Liver (tissue), 9 donors: Measurements from ENCODE around the gene KCTD3. TPM values are rescaled to one million over a fixed set of nuclear protein-coding genes. Genes with fewer than 3 reads are reported as not detected.

Experiments used
- DNase-seq: peaks from one replicate; pipeline ENCODE4 v3.0.0-alpha.2; 2017; ENCODE audit warnings: low spot score
- H3K27ac ChIP-seq, 2 donors: one replicate each; pipeline ENCODE4 v1.7.0; 2013; ENCODE audit warnings: inconsistent platforms in 2 of 2, low read length in 2 of 2, control low read depth in 1 of 2, low read depth in 1 of 2, mild to moderate bottlenecking in 1 of 2
- H3K27me3 ChIP-seq, 4 donors: one replicate each; pipeline versions ENCODE4 v1.6.1 to v1.7.0; 2013; ENCODE audit warnings: low read length in 3 of 4, inconsistent platforms in 1 of 4, mild to moderate bottlenecking in 1 of 4, moderate library complexity in 1 of 4; ENCODE audit not compliant: control insufficient read depth in 4 of 4, insufficient read depth in 4 of 4
- H3K36me3 ChIP-seq, 4 donors: one replicate each; pipeline versions ENCODE4 v1.6.1 to v1.7.0; 2013; ENCODE audit warnings: low read length in 3 of 4, mild to moderate bottlenecking in 3 of 4, low read depth in 1 of 4, moderate library complexity in 1 of 4; ENCODE audit not compliant: control insufficient read depth in 4 of 4, insufficient read depth in 3 of 4
- H3K4me1 ChIP-seq, 4 donors: one replicate each; pipeline versions ENCODE4 v1.6.1 to v1.7.0; 2013; ENCODE audit warnings: low read length in 3 of 4, mild to moderate bottlenecking in 3 of 4, moderate library complexity in 1 of 4; ENCODE audit not compliant: control insufficient read depth in 4 of 4, insufficient read depth in 4 of 4
- H3K4me3 ChIP-seq, 3 donors: one replicate each; pipeline versions ENCODE4 v1.6.1 to v1.7.0; 2013; ENCODE audit warnings: low read length in 3 of 3, control low read depth in 1 of 3, low read depth in 1 of 3, mild to moderate bottlenecking in 1 of 3
- H3K9ac ChIP-seq, 2 donors: one replicate each; pipeline ENCODE4 v1.7.0; 2013; ENCODE audit warnings: low read length in 2 of 2, mild to moderate bottlenecking in 2 of 2, moderate library complexity in 2 of 2, control low read depth in 1 of 2, low read depth in 1 of 2
- H3K9me3 ChIP-seq, 4 donors: one replicate each; pipeline versions ENCODE4 v1.6.1 to v1.7.0; 2013; ENCODE audit warnings: low read length in 3 of 4; ENCODE audit not compliant: control insufficient read depth in 4 of 4
- EGR1 ChIP-seq, 2 donors: IDR thresholded peaks; 2 replicates each; pipeline ENCODE4 v1.6.1; 2016 to 2018; ENCODE audit warnings: antibody characterized with exemption in 2 of 2, low read depth in 2 of 2
- FOXA1 ChIP-seq: IDR thresholded peaks from 2 replicates; pipeline ENCODE4 v1.6.1; 2016; ENCODE audit warnings: antibody characterized with exemption
- GABPA ChIP-seq, 2 donors: IDR thresholded peaks in 1 of 2; conservative IDR thresholded peaks in 1 of 2; 2 replicates each; pipeline ENCODE4 v1.6.1; 2016; ENCODE audit warnings: antibody characterized with exemption in 2 of 2, mild to moderate bottlenecking in 1 of 2, moderate library complexity in 1 of 2
- HNF4A ChIP-seq, 2 donors: conservative IDR thresholded peaks; 2 replicates each; pipeline ENCODE4 v1.6.1; 2016; ENCODE audit warnings: antibody characterized with exemption in 2 of 2, mild to moderate bottlenecking in 2 of 2
- HNF4G ChIP-seq: IDR thresholded peaks from 2 replicates; pipeline ENCODE4 v1.6.1; 2016; ENCODE audit warnings: antibody characterized with exemption
- JUND ChIP-seq, 2 donors: IDR thresholded peaks; 2 replicates each; pipeline ENCODE4 v1.6.1; 2016; ENCODE audit warnings: antibody characterized with exemption in 2 of 2
- RAD21 ChIP-seq, 2 donors: IDR thresholded peaks; 2 replicates each; pipeline ENCODE4 v1.6.1; 2016; ENCODE audit warnings: antibody characterized with exemption in 2 of 2, mild to moderate bottlenecking in 2 of 2
- RXRA ChIP-seq, 2 donors: IDR thresholded peaks; 2 replicates each; pipeline ENCODE4 v1.6.1; 2017 to 2018; ENCODE audit warnings: antibody characterized with exemption in 2 of 2, mild to moderate bottlenecking in 1 of 2
- SP1 ChIP-seq: IDR thresholded peaks from 2 replicates; pipeline ENCODE4 v1.6.1; 2018; ENCODE audit warnings: antibody characterized with exemption, mild to moderate bottlenecking
- TAF1 ChIP-seq: conservative IDR thresholded peaks from 2 replicates; pipeline ENCODE4 v1.6.1; 2016; ENCODE audit warnings: antibody characterized with exemption, mild to moderate bottlenecking
- YY1 ChIP-seq: IDR thresholded peaks from 2 replicates; pipeline ENCODE4 v1.6.1; 2016; ENCODE audit warnings: antibody characterized with exemption, mild to moderate bottlenecking
- WGBS: extraction: QIAGEN DNeasy Blood & Tissue Kit; methylation state at CpG from one replicate; pipeline ENCODE4 v1.1.7; 2013; 5-methylcytosine and 5-hydroxymethylcytosine counted together
- polyA plus RNA-seq, 2 donors: library from polyadenylated mRNA; stranded (reverse) in 1 of 2; unstranded in 1 of 2; fragments of 200-250 nt in 1 of 2; fragments of >200 nt in 1 of 2; fragmentation: Nextera tagmentation in 1 of 2; extraction: Ambion mirVana in 1 of 2; gene quantifications; one replicate each; pipeline versions ENCODE4 v1.2.1 to v1.2.3, GENCODE V29; 2013 to 2015
- total RNA-seq, 2 donors: library from RNA; depleted of rRNA; stranded (reverse); fragments of >200 nt; gene quantifications; one replicate each; pipeline ENCODE4 v1.2.3, GENCODE V29; 2014
- TF ChIP-seq, protein P1 (sequence below): IDR thresholded peaks from 2 replicates; pipeline ENCODE4 v1.6.1; 2016; ENCODE audit warnings: antibody characterized with exemption
- TF ChIP-seq, protein P2 (sequence below): IDR thresholded peaks from 2 replicates; pipeline ENCODE4 v1.6.1; 2016; ENCODE audit warnings: antibody characterized with exemption
- TF ChIP-seq, protein P3 (sequence below): IDR thresholded peaks from 2 replicates; pipeline ENCODE4 v1.6.1; 2016; ENCODE audit warnings: antibody characterized with exemption
- TF ChIP-seq, protein P4 (sequence below): fragments of 150-350 bp; IDR thresholded peaks from 2 replicates; pipeline ENCODE4 v1.5.1; 2017; ENCODE audit warnings: improper control_type of control experiment, low read depth, low read length; ENCODE audit not compliant: missing input control
- TF ChIP-seq, protein P5 (sequence below): IDR thresholded peaks from 2 replicates; pipeline ENCODE4 v1.6.1; 2016; ENCODE audit warnings: antibody characterized with exemption, mild to moderate bottlenecking
- donor health status: healthy.
- donor health status: healthy.
- donor health status: healthy.
- donor health status: healthy.
- donor health status: healthy.

The KCTD3 gene
- total and polyA plus RNA-seq, 4 donors = 20.8 to 58.7 (median 26.1) TPM

DNA sequence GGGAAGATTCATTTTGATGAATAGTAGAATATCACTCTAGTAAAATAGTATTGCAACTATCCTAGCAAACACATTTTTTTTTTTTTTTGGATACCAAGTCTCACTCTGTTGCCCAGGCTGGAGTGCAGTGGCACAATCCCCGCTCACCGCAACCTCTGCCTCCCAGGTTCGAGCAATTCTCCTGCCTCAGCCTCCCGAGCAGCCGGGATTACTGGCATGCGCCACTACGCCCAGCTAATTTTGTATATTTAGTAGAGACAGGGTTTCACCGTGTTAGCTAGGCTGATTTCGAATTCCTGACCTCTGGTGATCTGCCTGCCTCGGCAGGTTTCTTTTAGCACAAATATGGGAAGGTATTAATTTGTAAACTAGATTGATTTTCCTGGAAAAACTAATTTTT is 33.8 kb downstream of the KCTD3 start:
- H3K4me3 ChIP-seq = no peak overlapping the region
- WGBS = 80% methylated on average over 10 of the region's 10 CpGs

More for the DNA sequence above, 33.8 kb downstream of the KCTD3 start:
- peaks cover 0 to 11% (median 7%) of the 10 kb centered on the region in 4 donors for H3K4me1 ChIP-seq
- no peak overlapping the region for H3K27ac ChIP-seq
- DNase-seq = no peak
- H3K36me3 ChIP-seq = peaks cover 0 to 21% (median 9%) of the 10 kb centered on the region in 4 donors
- TF ChIP-seq, protein P1, sequence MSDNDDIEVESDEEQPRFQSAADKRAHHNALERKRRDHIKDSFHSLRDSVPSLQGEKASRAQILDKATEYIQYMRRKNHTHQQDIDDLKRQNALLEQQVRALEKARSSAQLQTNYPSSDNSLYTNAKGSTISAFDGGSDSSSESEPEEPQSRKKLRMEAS = no peak
- no peak for TF ChIP-seq EGR1 (IDR thresholded peaks at IDR 0.05; ENCODE audit: low read depth in 2 of 2)
- TF ChIP-seq JUND (IDR thresholded peaks at IDR 0.05) = no peak
- no peak for TF ChIP-seq GABPA (IDR thresholded peaks at IDR 0.05 in 1 of 2, conservative IDR thresholded peaks at IDR 0.05 in 1 of 2)
- TF ChIP-seq, protein P2, sequence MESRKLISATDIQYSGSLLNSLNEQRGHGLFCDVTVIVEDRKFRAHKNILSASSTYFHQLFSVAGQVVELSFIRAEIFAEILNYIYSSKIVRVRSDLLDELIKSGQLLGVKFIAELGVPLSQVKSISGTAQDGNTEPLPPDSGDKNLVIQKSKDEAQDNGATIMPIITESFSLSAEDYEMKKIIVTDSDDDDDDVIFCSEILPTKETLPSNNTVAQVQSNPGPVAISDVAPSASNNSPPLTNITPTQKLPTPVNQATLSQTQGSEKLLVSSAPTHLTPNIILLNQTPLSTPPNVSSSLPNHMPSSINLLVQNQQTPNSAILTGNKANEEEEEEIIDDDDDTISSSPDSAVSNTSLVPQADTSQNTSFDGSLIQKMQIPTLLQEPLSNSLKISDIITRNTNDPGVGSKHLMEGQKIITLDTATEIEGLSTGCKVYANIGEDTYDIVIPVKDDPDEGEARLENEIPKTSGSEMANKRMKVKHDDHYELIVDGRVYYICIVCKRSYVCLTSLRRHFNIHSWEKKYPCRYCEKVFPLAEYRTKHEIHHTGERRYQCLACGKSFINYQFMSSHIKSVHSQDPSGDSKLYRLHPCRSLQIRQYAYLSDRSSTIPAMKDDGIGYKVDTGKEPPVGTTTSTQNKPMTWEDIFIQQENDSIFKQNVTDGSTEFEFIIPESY = no peak
- TF ChIP-seq, protein P3, sequence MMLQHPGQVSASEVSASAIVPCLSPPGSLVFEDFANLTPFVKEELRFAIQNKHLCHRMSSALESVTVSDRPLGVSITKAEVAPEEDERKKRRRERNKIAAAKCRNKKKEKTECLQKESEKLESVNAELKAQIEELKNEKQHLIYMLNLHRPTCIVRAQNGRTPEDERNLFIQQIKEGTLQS = no peak
- TF ChIP-seq, protein P4, sequence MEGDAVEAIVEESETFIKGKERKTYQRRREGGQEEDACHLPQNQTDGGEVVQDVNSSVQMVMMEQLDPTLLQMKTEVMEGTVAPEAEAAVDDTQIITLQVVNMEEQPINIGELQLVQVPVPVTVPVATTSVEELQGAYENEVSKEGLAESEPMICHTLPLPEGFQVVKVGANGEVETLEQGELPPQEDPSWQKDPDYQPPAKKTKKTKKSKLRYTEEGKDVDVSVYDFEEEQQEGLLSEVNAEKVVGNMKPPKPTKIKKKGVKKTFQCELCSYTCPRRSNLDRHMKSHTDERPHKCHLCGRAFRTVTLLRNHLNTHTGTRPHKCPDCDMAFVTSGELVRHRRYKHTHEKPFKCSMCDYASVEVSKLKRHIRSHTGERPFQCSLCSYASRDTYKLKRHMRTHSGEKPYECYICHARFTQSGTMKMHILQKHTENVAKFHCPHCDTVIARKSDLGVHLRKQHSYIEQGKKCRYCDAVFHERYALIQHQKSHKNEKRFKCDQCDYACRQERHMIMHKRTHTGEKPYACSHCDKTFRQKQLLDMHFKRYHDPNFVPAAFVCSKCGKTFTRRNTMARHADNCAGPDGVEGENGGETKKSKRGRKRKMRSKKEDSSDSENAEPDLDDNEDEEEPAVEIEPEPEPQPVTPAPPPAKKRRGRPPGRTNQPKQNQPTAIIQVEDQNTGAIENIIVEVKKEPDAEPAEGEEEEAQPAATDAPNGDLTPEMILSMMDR = no peak
- no peak for TF ChIP-seq YY1
- TF ChIP-seq, protein P5, sequence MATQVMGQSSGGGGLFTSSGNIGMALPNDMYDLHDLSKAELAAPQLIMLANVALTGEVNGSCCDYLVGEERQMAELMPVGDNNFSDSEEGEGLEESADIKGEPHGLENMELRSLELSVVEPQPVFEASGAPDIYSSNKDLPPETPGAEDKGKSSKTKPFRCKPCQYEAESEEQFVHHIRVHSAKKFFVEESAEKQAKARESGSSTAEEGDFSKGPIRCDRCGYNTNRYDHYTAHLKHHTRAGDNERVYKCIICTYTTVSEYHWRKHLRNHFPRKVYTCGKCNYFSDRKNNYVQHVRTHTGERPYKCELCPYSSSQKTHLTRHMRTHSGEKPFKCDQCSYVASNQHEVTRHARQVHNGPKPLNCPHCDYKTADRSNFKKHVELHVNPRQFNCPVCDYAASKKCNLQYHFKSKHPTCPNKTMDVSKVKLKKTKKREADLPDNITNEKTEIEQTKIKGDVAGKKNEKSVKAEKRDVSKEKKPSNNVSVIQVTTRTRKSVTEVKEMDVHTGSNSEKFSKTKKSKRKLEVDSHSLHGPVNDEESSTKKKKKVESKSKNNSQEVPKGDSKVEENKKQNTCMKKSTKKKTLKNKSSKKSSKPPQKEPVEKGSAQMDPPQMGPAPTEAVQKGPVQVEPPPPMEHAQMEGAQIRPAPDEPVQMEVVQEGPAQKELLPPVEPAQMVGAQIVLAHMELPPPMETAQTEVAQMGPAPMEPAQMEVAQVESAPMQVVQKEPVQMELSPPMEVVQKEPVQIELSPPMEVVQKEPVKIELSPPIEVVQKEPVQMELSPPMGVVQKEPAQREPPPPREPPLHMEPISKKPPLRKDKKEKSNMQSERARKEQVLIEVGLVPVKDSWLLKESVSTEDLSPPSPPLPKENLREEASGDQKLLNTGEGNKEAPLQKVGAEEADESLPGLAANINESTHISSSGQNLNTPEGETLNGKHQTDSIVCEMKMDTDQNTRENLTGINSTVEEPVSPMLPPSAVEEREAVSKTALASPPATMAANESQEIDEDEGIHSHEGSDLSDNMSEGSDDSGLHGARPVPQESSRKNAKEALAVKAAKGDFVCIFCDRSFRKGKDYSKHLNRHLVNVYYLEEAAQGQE = no peak
- TF ChIP-seq HNF4A (conservative IDR thresholded peaks at IDR 0.05) = no peak
- TF ChIP-seq RXRA (IDR thresholded peaks at IDR 0.05) = no peak
- no peak for TF ChIP-seq FOXA1
- no peak for TF ChIP-seq HNF4G
- no peak for TF ChIP-seq TAF1
- no peak for TF ChIP-seq RAD21 (IDR thresholded peaks at IDR 0.05)
- no peak for TF ChIP-seq SP1
- H3K9me3 ChIP-seq = no peaks in the 10 kb centered on the region
- H3K27me3 ChIP-seq = no peaks in the 10 kb centered on the region
- H3K9ac ChIP-seq = peak overlapping the region in 1 of 2 donors; percentile 8
